Endothelial cell of umbilical vein (primary cell): Measurements from ENCODE around the gene SERINC1. TPM values are rescaled to one million over a fixed set of nuclear protein-coding genes. Genes with fewer than 3 reads are reported as not detected.

ENCODE experiments used
- BruUV-seq: library from RNA; stranded (reverse); fragments of 400-500 nt; replicated peaks from 2 replicates; lab custom pipeline; 2021; lab: Mats Ljungman, UMichigan
- CTCF ChIA-PET: fragments of 300-600, 350-600 bp; sonication (Branson Sonifier 250); formaldehyde crosslinking; loops from one replicate; lab custom pipeline; 2021; ENCODE audit warnings: antibody characterized with exemption, inconsistent platforms; lab: Charles Lee
- POLR2A ChIA-PET: fragments of 300-600, 350-600 bp; sonication (Branson Sonifier 250); formaldehyde crosslinking; loops from one replicate; lab custom pipeline; 2021; ENCODE audit warnings: antibody characterized with exemption, inconsistent platforms; lab: Charles Lee
- DNase-seq: peaks from one replicate; pipeline ENCODE4 v3.0.0-alpha.2; 2011; ENCODE audit warnings: low read depth, low spot score
- FAIRE-seq: peaks from 2 replicates; lab custom pipeline; 2011; peaks lifted over from hg19 to GRCh38; lab: Jason Lieb, UNC
- H2AFZ ChIP-seq: 2 replicates; pipeline ENCODE4 v1.6.0; 2012; ENCODE audit warnings: low read depth, low read length, control low read depth, inconsistent platforms
- H3K27ac ChIP-seq: 2 replicates; pipeline ENCODE4 v1.5.1; 2011; ENCODE audit warnings: low read depth, mild to moderate bottlenecking, control low read depth, low read length, moderate library complexity; ENCODE audit not compliant: insufficient read depth
- H3K27me3 ChIP-seq, 2 experiments: 2 replicates each; pipeline versions ENCODE4 v1.6.0 to v1.6.1; 2011; ENCODE audit warnings: low read length in 2 of 2, mixed read lengths in 1 of 2; ENCODE audit not compliant: control insufficient read depth in 2 of 2, insufficient read depth in 2 of 2
- H3K36me3 ChIP-seq, 2 experiments: 2 replicates in 1 of 2; 3 replicates in 1 of 2; pipeline ENCODE4 v1.5.1; 2011; ENCODE audit warnings: low read length in 2 of 2, mild to moderate bottlenecking in 1 of 2, moderate library complexity in 1 of 2; ENCODE audit not compliant: control insufficient read depth in 2 of 2, insufficient read depth in 2 of 2; ENCODE audit errors: extremely low read depth in 1 of 2
- H3K4me1 ChIP-seq: 3 replicates; pipeline ENCODE4 v1.5.1; 2011; ENCODE audit warnings: mild to moderate bottlenecking, low read length; ENCODE audit not compliant: control insufficient read depth, insufficient read depth; ENCODE audit errors: extremely low read depth
- H3K4me2 ChIP-seq: 2 replicates; pipeline ENCODE4 v1.6.1; 2011; ENCODE audit warnings: low read length, control low read depth, mixed read lengths; ENCODE audit not compliant: insufficient read depth
- H3K4me3 ChIP-seq, 3 experiments: fragments of 200-600 bp in 1 of 3; sonication (generic), shearing (Covaris generic) in 1 of 3; replicated peaks in 1 of 3; 2 replicates each; pipeline ENCODE4 v1.5.1; 2011 to 2016; ENCODE audit warnings: control low read depth in 3 of 3, low read length in 3 of 3, mild to moderate bottlenecking in 2 of 3, inconsistent platforms in 1 of 3, low read depth in 1 of 3, moderate library complexity in 1 of 3; ENCODE audit not compliant: insufficient read depth in 1 of 3
- H3K79me2 ChIP-seq: 2 replicates; pipeline ENCODE4 v1.6.0; 2012; ENCODE audit warnings: low read length, inconsistent platforms; ENCODE audit not compliant: control insufficient read depth, insufficient read depth
- H3K9ac ChIP-seq: replicated peaks from 2 replicates; pipeline ENCODE3; 2011; ENCODE audit warnings: low read length, control low read depth; ENCODE audit not compliant: insufficient read depth; ENCODE audit errors: extremely low read depth
- H3K9me1 ChIP-seq: replicated peaks from 3 replicates; pipeline ENCODE4 v1.6.0; 2011; ENCODE audit warnings: mild to moderate bottlenecking, low read length; ENCODE audit not compliant: control insufficient read depth, insufficient read depth; ENCODE audit errors: extremely low read depth
- H3K9me3 ChIP-seq: replicated peaks from 2 replicates; pipeline ENCODE4 v1.5.1; 2012; ENCODE audit warnings: low read length, inconsistent platforms; ENCODE audit not compliant: control insufficient read depth, insufficient read depth
- H4K20me1 ChIP-seq: replicated peaks from 2 replicates; pipeline ENCODE3; 2011; ENCODE audit warnings: mild to moderate bottlenecking, low read length; ENCODE audit not compliant: control insufficient read depth, insufficient read depth; ENCODE audit errors: extremely low read depth
- EZH2 ChIP-seq: IDR thresholded peaks from 2 replicates; pipeline ENCODE4 v1.6.1; 2012; ENCODE audit warnings: borderline replicate concordance, low read depth, mild to moderate bottlenecking, moderate library complexity, low read length, inconsistent platforms; ENCODE audit not compliant: severe bottlenecking
- FOS ChIP-seq: IDR thresholded peaks from 2 replicates; pipeline ENCODE4 v1.6.1; 2011; ENCODE audit warnings: mild to moderate bottlenecking, low read length, moderate library complexity, borderline replicate concordance; ENCODE audit not compliant: insufficient read depth
- MAX ChIP-seq: IDR thresholded peaks from 2 replicates; pipeline ENCODE4 v1.6.1; 2011; ENCODE audit not compliant: insufficient read depth, insufficient read length
- MYC ChIP-seq: IDR thresholded peaks from one replicate; pipeline ENCODE4 v1.6.1; 2011; ENCODE audit warnings: mild to moderate bottlenecking, low read depth, low read length
- POLR2A ChIP-seq: IDR thresholded peaks from 2 replicates; pipeline ENCODE4 v1.6.1; 2012; ENCODE audit warnings: low read depth, mild to moderate bottlenecking, control low read depth, low read length
- POLR2AphosphoS5 ChIP-seq: IDR thresholded peaks from 2 replicates; pipeline ENCODE4 v1.6.1; 2012; ENCODE audit warnings: low read depth, mild to moderate bottlenecking, control low read depth, low read length, moderate library complexity; ENCODE audit not compliant: insufficient read depth
- dilution Hi-C: fragments of 300-500 bp; cut with MboI; formaldehyde crosslinking; loops from one replicate; pipeline ENCODE4 v1.15.0; 2019; ENCODE audit warnings: low sequenced_read_pairs; ENCODE audit not compliant: extremely low pct_ligation_motif_present
- intact Hi-C: fragments of 100-400 bp; cut with micrococcal nuclease; formaldehyde crosslinking; loops from one replicate; pipeline ENCODE4 v1.10.0; 2022
- polyA plus RNA-seq, 4 experiments: library from polyadenylated mRNA; depleted of rRNA in 3 of 4; stranded (reverse) in 3 of 4; unstranded in 1 of 4; fragments of >200 nt; gene quantifications; 2 replicates each; pipeline versions ENCODE4 v1.2.1 to v1.2.3, GENCODE V29; 2011 to 2012; ENCODE audit warnings: missing spikeins in 1 of 4
- total RNA-seq: library from RNA; stranded (reverse); gene quantifications from 2 replicates; pipeline ENCODE4 v1.2.3, GENCODE V29; 2021

SERINC1 gene
- total and polyA plus RNA-seq, 2 donors (not counting 3 experiments of a cell fraction or from before 2014, with no cell fraction given) = 40.4 to 76.5 TPM

GRCh38 chr6:122494665-122495272 lies 23.2 kb upstream of the SERINC1 start:
- dilution Hi-C loops = no loop called here
- intact Hi-C loops = loop anchor here (5.0 kb wide), 1 partner anchor 118 kb away; the partner anchor contains the start of gene PKIB
- Histone ChIP-seq H3K36me3 (no peaks in the 10 kb centered on the region), H3K9me3 (no peaks in the 10 kb centered on the region), H3K9ac (no peak overlapping the region), H3K4me3 (no peak overlapping the region), H4K20me1 (no peaks in the 10 kb centered on the region), H3K27ac (no peak overlapping the region), H3K4me1 (no peaks in the 10 kb centered on the region), H3K9me1 (no peaks in the 10 kb centered on the region), H3K79me2 (no peaks in the 10 kb centered on the region), H3K27me3 (peaks cover 2 to 12% of the 10 kb centered on the region in 2 experiments), H2AFZ (no peak overlapping the region), H3K4me2 (no peak overlapping the region)
- CTCF ChIA-PET = interaction anchor here (2.8 to 4.2 kb wide), 2 partner anchors 36 to 344 kb away, joined by 9 to 81 read pairs; no protein-coding TSS in a partner anchor
- POLR2A ChIA-PET = no interaction called here
- DNase-seq (no peak), FAIRE-seq (no peak)
- no TSS peak for BruUV-seq
- TF ChIP-seq FOS = no peak
- TF ChIP-seq POLR2A = no peak
- TF ChIP-seq EZH2 = no peak
- TF ChIP-seq MYC = no peak
- TF ChIP-seq MAX = no peak
- no peak for TF ChIP-seq POLR2AphosphoS5
